ENCODE data around the gene CLCNKB. TPM values are rescaled to one million over a fixed set of nuclear protein-coding genes. Genes with fewer than 3 reads are reported as not detected.

CLCNKB gene
- total and polyA plus RNA-seq, 4 experiments from 2014 or later = not detected

- Mint-ChIP-seq H3K4me3 (peak overlapping the region in 1 of 8 donors; percentile 27), H3K27me3 (peaks cover 5 to 9% of the 10 kb centered on the region in 2 donors), H3K27ac (peak overlapping the region in 3 of 7 donors; percentile 27 to 70 (median 53)), H3K36me3 (no peaks in the 10 kb centered on the region), H3K9me3 (no peaks in the 10 kb centered on the region), H3K4me1 (peaks cover 11 to 24% (median 17%) of the 10 kb centered on the region in 4 donors)
- Histone ChIP-seq H3K27me3 (ENCODE audit: insufficient read depth, low read length) (peaks cover 7% of the 10 kb centered on the region), H3K4me3 (ENCODE audit: low read length in 2 of 2) (no peak overlapping the region), H3K27ac (ENCODE audit: low read depth, low read length) (no peak overlapping the region), H3K36me3 (ENCODE audit: insufficient read depth, low read length) (no peaks in the 10 kb centered on the region), H3K9me3 (ENCODE audit: control insufficient read depth in 1 of 2, low read length in 2 of 2) (no peaks in the 10 kb centered on the region), H3K4me1 (ENCODE audit: insufficient read depth, low read length) (peaks cover 20% of the 10 kb centered on the region)
- POLR2A ChIA-PET (ENCODE audit: partially characterized antibody) = interaction anchor here (1.2 to 2.5 kb wide), 5 partner anchors 7 to 166 kb away, joined by 3 to 10 read pairs (median 7); partner anchors contain the start of gene CPLANE2
- CTCF ChIA-PET (ENCODE audit: partially characterized antibody) = interaction anchor here (0.6 to 13.2 kb wide), 14 partner anchors 10 to 525 kb away, joined by 3 to 387 read pairs (median 3); partner anchors contain the start of gene FBXO42
- no peak for DNase-seq
- intact Hi-C loops (cut with micrococcal nuclease) = loop anchor here (2.0 kb wide), 1 partner anchor 159 kb away; the partner anchor contains the start of gene CPLANE2
Measured at GRCh38 chr1:16077406-16078245, 34.0 kb downstream of the CLCNKB start.

GRCh38 chr1:16078925-16079656, 35.5 kb downstream of the CLCNKB start:
- Mint-ChIP-seq H3K27me3 (peaks cover 1 to 4% of the 10 kb centered on the region in 2 donors), H3K27ac (peak overlapping the region in 6 of 7 donors; percentile 31 to 91 (median 58)), H3K4me3 (peak overlapping the region; percentile 76 to 92 (median 84)), H3K36me3 (no peaks in the 10 kb centered on the region), H3K4me1 (peaks cover 8 to 18% (median 12%) of the 10 kb centered on the region in 4 donors), H3K9me3 (no peaks in the 10 kb centered on the region)
- DNase-seq = peak; percentile 73 to 76 (median 75)
- no peak overlapping the region for H3K27ac ChIP-seq (ENCODE audit: low read depth, low read length)
- H3K4me1 ChIP-seq (ENCODE audit: insufficient read depth, low read length) = peaks cover 14% of the 10 kb centered on the region
- no peaks in the 10 kb centered on the region for H3K9me3 ChIP-seq (ENCODE audit: control insufficient read depth in 1 of 2, low read length in 2 of 2)
- peaks cover 3% of the 10 kb centered on the region for H3K27me3 ChIP-seq (ENCODE audit: insufficient read depth, low read length)
- H3K36me3 ChIP-seq (ENCODE audit: insufficient read depth, low read length) = no peaks in the 10 kb centered on the region
- peak overlapping the region in 1 of 2 donors; percentile 7 for H3K4me3 ChIP-seq (ENCODE audit: low read length in 2 of 2)
- ChIA-PET CTCF (ENCODE audit: partially characterized antibody) (interaction anchor here (0.6 to 13.2 kb wide), 29 partner anchors 8 to 284 kb away, joined by 3 to 387 read pairs (median 4); partner anchors contain the start of genes EPHA2 and FBXO42), POLR2A (ENCODE audit: partially characterized antibody) (interaction anchor here (0.6 to 2.5 kb wide), 9 partner anchors 9 to 284 kb away, joined by 3 to 10 read pairs (median 4); partner anchors contain the start of gene CPLANE2)
- intact Hi-C loops (cut with micrococcal nuclease) = loop anchor here (1.0 to 2.0 kb wide), 4 partner anchors 108 to 284 kb away; partner anchors contain the start of gene CPLANE2

GRCh38 chr1:16080422-16081150, 37.0 kb downstream of the CLCNKB start:
- Histone ChIP-seq H3K4me1 (ENCODE audit: insufficient read depth, low read length) (peaks cover 11% of the 10 kb centered on the region), H3K4me3 (ENCODE audit: low read length in 2 of 2) (no peak overlapping the region), H3K36me3 (ENCODE audit: insufficient read depth, low read length) (no peaks in the 10 kb centered on the region), H3K27me3 (ENCODE audit: insufficient read depth, low read length) (no peaks in the 10 kb centered on the region), H3K9me3 (ENCODE audit: control insufficient read depth in 1 of 2, low read length in 2 of 2) (no peaks in the 10 kb centered on the region), H3K27ac (ENCODE audit: low read depth, low read length) (no peak overlapping the region)
- Mint-ChIP-seq H3K36me3 (no peaks in the 10 kb centered on the region), H3K9me3 (no peaks in the 10 kb centered on the region), H3K4me3 (no peak overlapping the region), H3K27me3 (no peaks in the 10 kb centered on the region), H3K4me1 (peaks cover 5 to 14% (median 8%) of the 10 kb centered on the region in 4 donors), H3K27ac (peak overlapping the region in 1 of 7 donors; percentile 3)
- DNase-seq = no peak
- intact Hi-C loops (cut with micrococcal nuclease) = no loop called here
- CTCF ChIA-PET (ENCODE audit: partially characterized antibody) = interaction anchor here (1.3 to 13.2 kb wide), 6 partner anchors 11 to 283 kb away, joined by 3 to 387 read pairs (median 18); no protein-coding TSS in a partner anchor
- POLR2A ChIA-PET (ENCODE audit: partially characterized antibody) = no interaction called here

GRCh38 chr1:16081636-16082035, 38.1 kb downstream of the CLCNKB start:
- Mint-ChIP-seq H3K27me3 (no peaks in the 10 kb centered on the region), H3K4me1 (peaks cover 5 to 14% (median 8%) of the 10 kb centered on the region in 4 donors), H3K36me3 (no peaks in the 10 kb centered on the region), H3K9me3 (no peaks in the 10 kb centered on the region), H3K27ac (no peak overlapping the region), H3K4me3 (no peak overlapping the region)
- Histone ChIP-seq H3K27me3 (ENCODE audit: insufficient read depth, low read length) (no peaks in the 10 kb centered on the region), H3K4me1 (ENCODE audit: insufficient read depth, low read length) (peaks cover 11% of the 10 kb centered on the region), H3K9me3 (ENCODE audit: control insufficient read depth in 1 of 2, low read length in 2 of 2) (no peaks in the 10 kb centered on the region), H3K27ac (ENCODE audit: low read depth, low read length) (no peak overlapping the region), H3K4me3 (ENCODE audit: low read length in 2 of 2) (no peak overlapping the region), H3K36me3 (ENCODE audit: insufficient read depth, low read length) (no peaks in the 10 kb centered on the region)
- no peak for DNase-seq
- POLR2A ChIA-PET (ENCODE audit: partially characterized antibody) = no interaction called here
- CTCF ChIA-PET (ENCODE audit: partially characterized antibody) = interaction anchor here (0.7 to 13.2 kb wide), 9 partner anchors 10 to 178 kb away, joined by 3 to 387 read pairs (median 8); partner anchors contain the start of gene FAM131C
- intact Hi-C loops (cut with micrococcal nuclease) = no loop called here

- peak; percentile 41 to 60 (median 48) for DNase-seq
- no peaks in the 10 kb centered on the region for H3K9me3 ChIP-seq (ENCODE audit: control insufficient read depth in 1 of 2, low read length in 2 of 2)
- no peak overlapping the region for H3K27ac ChIP-seq (ENCODE audit: low read depth, low read length)
- Mint-ChIP-seq H3K27me3 (no peaks in the 10 kb centered on the region), H3K36me3 (no peaks in the 10 kb centered on the region), H3K9me3 (no peaks in the 10 kb centered on the region), H3K4me3 (peak overlapping the region in 1 of 8 donors; percentile 66), H3K4me1 (peaks cover 5 to 13% (median 7%) of the 10 kb centered on the region in 4 donors), H3K27ac (peak overlapping the region in 1 of 7 donors; percentile 42)
- CTCF ChIA-PET (ENCODE audit: partially characterized antibody) = interaction anchor here (0.7 to 13.2 kb wide), 15 partner anchors 10 to 530 kb away, joined by 3 to 387 read pairs (median 3); partner anchors contain the start of genes EPHA2 and FAM131C
- POLR2A ChIA-PET (ENCODE audit: partially characterized antibody) = no interaction called here
- H3K4me1 ChIP-seq (ENCODE audit: insufficient read depth, low read length) = peaks cover 11% of the 10 kb centered on the region
- no peak overlapping the region for H3K4me3 ChIP-seq (ENCODE audit: low read length in 2 of 2)
- no peaks in the 10 kb centered on the region for H3K27me3 ChIP-seq (ENCODE audit: insufficient read depth, low read length)
- intact Hi-C loops (cut with micrococcal nuclease) = no loop called here
- H3K36me3 ChIP-seq (ENCODE audit: insufficient read depth, low read length) = no peaks in the 10 kb centered on the region
Measured at GRCh38 chr1:16082283-16083038, 38.9 kb downstream of the CLCNKB start.

GRCh38 chr1:16083486-16083885, 39.9 kb downstream of the CLCNKB start:
- Mint-ChIP-seq H3K4me3 (no peak overlapping the region), H3K9me3 (no peaks in the 10 kb centered on the region), H3K4me1 (peaks cover 5 to 10% (median 6%) of the 10 kb centered on the region in 4 donors), H3K27me3 (no peaks in the 10 kb centered on the region), H3K27ac (peak overlapping the region in 1 of 7 donors; percentile 53), H3K36me3 (no peaks in the 10 kb centered on the region)
- Histone ChIP-seq H3K9me3 (ENCODE audit: control insufficient read depth in 1 of 2, low read length in 2 of 2) (no peaks in the 10 kb centered on the region), H3K4me3 (ENCODE audit: low read length in 2 of 2) (no peak overlapping the region), H3K27ac (ENCODE audit: low read depth, low read length) (no peak overlapping the region), H3K36me3 (ENCODE audit: insufficient read depth, low read length) (no peaks in the 10 kb centered on the region), H3K4me1 (ENCODE audit: insufficient read depth, low read length) (peaks cover 11% of the 10 kb centered on the region), H3K27me3 (ENCODE audit: insufficient read depth, low read length) (no peaks in the 10 kb centered on the region)
- ChIA-PET CTCF (ENCODE audit: partially characterized antibody) (interaction anchor here (1.0 to 13.2 kb wide), 6 partner anchors 12 to 161 kb away, joined by 3 to 387 read pairs (median 8); partner anchors contain the start of gene FAM131C), POLR2A (ENCODE audit: partially characterized antibody) (no interaction called here)
- intact Hi-C loops (cut with micrococcal nuclease) = no loop called here
- DNase-seq = no peak

Measured in CD4-positive, alpha-beta memory T cell (primary cell).